GM23248 (cell line): ENCODE results near the gene FUNDC2. TPM values are rescaled to one million over a fixed set of nuclear protein-coding genes. Genes with fewer than 3 reads are reported as not detected.

Source experiments
- DNase-seq: peaks from one replicate; pipeline ENCODE4 v3.0.0-alpha.2; 2015
- H2AFZ ChIP-seq: fragments of 200-600 bp; sonication (generic); 2 replicates; pipeline ENCODE4 v1.6.1; 2016; ENCODE audit warnings: antibody characterized with exemption
- H3F3A ChIP-seq: fragments of 200-600 bp; sonication (generic); 2 replicates; pipeline ENCODE4 v1.6.1; 2016; ENCODE audit warnings: mild to moderate bottlenecking, antibody characterized with exemption, mixed run types; ENCODE audit not compliant: insufficient read depth
- H3K27ac ChIP-seq: fragments of 200-600 bp; sonication (generic); 2 replicates; pipeline ENCODE4 v1.5.1; 2016; ENCODE audit warnings: mild to moderate bottlenecking
- H3K27me3 ChIP-seq: fragments of 200-600 bp; sonication (generic); replicated peaks from 2 replicates; pipeline ENCODE4 v1.6.1; 2016; ENCODE audit warnings: mild to moderate bottlenecking; ENCODE audit not compliant: insufficient read depth
- H3K36me3 ChIP-seq: fragments of 200-600 bp; sonication (generic); 2 replicates; pipeline ENCODE4 v1.6.1; 2016; ENCODE audit warnings: low read depth, mild to moderate bottlenecking
- H3K4me1 ChIP-seq: fragments of 200-600 bp; sonication (generic); 2 replicates; pipeline ENCODE4 v1.6.1; 2016; ENCODE audit warnings: mild to moderate bottlenecking; ENCODE audit not compliant: insufficient read depth
- H3K4me2 ChIP-seq: fragments of 200-600 bp; sonication (generic); one replicate; pipeline ENCODE4 v1.6.1; 2016; ENCODE audit warnings: mild to moderate bottlenecking; ENCODE audit not compliant: unreplicated experiment
- H3K4me3 ChIP-seq: fragments of 200-600 bp; sonication (generic); 2 replicates; pipeline ENCODE4 v1.5.1; 2016; ENCODE audit warnings: mild to moderate bottlenecking
- H3K79me2 ChIP-seq: fragments of 200-600 bp; sonication (generic); 2 replicates; pipeline ENCODE4 v1.6.1; 2016; ENCODE audit warnings: mild to moderate bottlenecking; ENCODE audit not compliant: insufficient read depth
- H3K9ac ChIP-seq: fragments of 200-600 bp; sonication (generic); 2 replicates; pipeline ENCODE4 v1.6.1; 2016; ENCODE audit warnings: mild to moderate bottlenecking
- H3K9me2 ChIP-seq: fragments of 200-600 bp; sonication (generic); 2 replicates; pipeline ENCODE4 v1.6.1; 2016; ENCODE audit warnings: mixed run types, mild to moderate bottlenecking, moderate library complexity; ENCODE audit not compliant: insufficient read depth
- H3K9me3 ChIP-seq: fragments of 200-600 bp; sonication (generic); one replicate; pipeline ENCODE4 v1.6.1; 2017; ENCODE audit warnings: low read depth
- H4K20me1 ChIP-seq: fragments of 200-600 bp; sonication (generic); 2 replicates; pipeline ENCODE4 v1.6.0; 2016; ENCODE audit not compliant: insufficient read depth
- EZH2 ChIP-seq: fragments of 200-600 bp; sonication (generic); IDR thresholded peaks from 2 replicates; pipeline ENCODE4 v1.6.1; 2018; ENCODE audit warnings: antibody characterized with exemption, mild to moderate bottlenecking; ENCODE audit not compliant: insufficient read depth, poor library complexity, severe bottlenecking
- EZH2phosphoT487 ChIP-seq: fragments of 200-600 bp; sonication (generic); IDR thresholded peaks from 2 replicates; pipeline ENCODE4 v1.6.1; 2018; ENCODE audit warnings: antibody characterized with exemption, moderate library complexity, mild to moderate bottlenecking, low read depth; ENCODE audit not compliant: insufficient read depth
- WGBS, 2 experiments: methylation state at CpG; one replicate each; pipeline ENCODE4 v1.1.6; 2015 to 2017; ENCODE audit warnings: low lambda C conversion rate in 2 of 2, low coverage in 1 of 2; ENCODE audit errors: missing lambda C conversion rate in 2 of 2; 5-methylcytosine and 5-hydroxymethylcytosine counted together
- in situ Hi-C: fragments of 300-500 bp; cut with MboI; formaldehyde crosslinking; loops from 2 replicates; pipeline ENCODE4 v1.15.0; 2020
- polyA plus RNA-seq: library from polyadenylated mRNA; unstranded; fragments of >200 nt; fragmentation: Nextera tagmentation; extraction: Ambion mirVana; gene quantifications from 2 replicates; pipeline ENCODE4 v1.2.1, GENCODE V29; 2016
- total RNA-seq: library from RNA; depleted of rRNA; stranded (reverse); fragments of >200 nt; shearing (Covaris generic); gene quantifications from 2 replicates; pipeline ENCODE4 v1.2.3, GENCODE V29; 2014

The FUNDC2 gene
- total and polyA plus RNA-seq, 2 experiments from 2014 or later, result 35.2 to 86.9 TPM

GRCh38 chrX:154986826-154987575, 39.6 kb upstream of the FUNDC2 start:
- no peak overlapping the region for H3K27ac ChIP-seq
- WGBS, 2 experiments, result 40 to 54% methylated on average over 3 of the region's 3 CpGs
- no peaks in the 10 kb centered on the region for H3K4me1 ChIP-seq
- H3K4me2 ChIP-seq, result no peak overlapping the region
- no peaks in the 10 kb centered on the region for H3K79me2 ChIP-seq
- no peaks in the 10 kb centered on the region for H3F3A ChIP-seq
- H2AFZ ChIP-seq, result no peak overlapping the region
- no peaks in the 10 kb centered on the region for H3K36me3 ChIP-seq
- TF ChIP-seq EZH2 (no peak), EZH2phosphoT487 (no peak)
- H3K9ac ChIP-seq, result no peak overlapping the region
- peak; percentile 1 for DNase-seq
- H3K27me3 ChIP-seq, result no peaks in the 10 kb centered on the region
- H4K20me1 ChIP-seq, result no peaks in the 10 kb centered on the region
- H3K9me2 ChIP-seq, result no peaks in the 10 kb centered on the region
- H3K9me3 ChIP-seq, result no peaks in the 10 kb centered on the region
- in situ Hi-C loops, result loop anchor here (10.0 kb wide), 1 partner anchor 78 kb away; no protein-coding TSS in a partner anchor
- no peak overlapping the region for H3K4me3 ChIP-seq

GRCh38 chrX:154987940-154988339, 38.7 kb upstream of the FUNDC2 start:
- Histone ChIP-seq H3K27me3 (no peaks in the 10 kb centered on the region), H3K4me2 (no peak overlapping the region), H3K79me2 (no peaks in the 10 kb centered on the region), H2AFZ (no peak overlapping the region), H3K9ac (no peak overlapping the region), H3K4me3 (no peak overlapping the region), H3K9me3 (no peaks in the 10 kb centered on the region), H3K27ac (no peak overlapping the region), H3K9me2 (no peaks in the 10 kb centered on the region), H3K4me1 (no peaks in the 10 kb centered on the region), H3F3A (no peaks in the 10 kb centered on the region), H4K20me1 (no peaks in the 10 kb centered on the region), H3K36me3 (no peaks in the 10 kb centered on the region)
- DNase-seq, result no peak
- TF ChIP-seq EZH2 (no peak), EZH2phosphoT487 (no peak)
- in situ Hi-C loops, result loop anchor here (10.0 kb wide), 1 partner anchor 77 kb away; no protein-coding TSS in a partner anchor
- 61 to 71% methylated on average over 3 of the region's 3 CpGs for WGBS, 2 experiments

GRCh38 chrX:154988719-154989118, 37.9 kb upstream of the FUNDC2 start:
- Histone ChIP-seq H3K9ac (no peak overlapping the region), H2AFZ (no peak overlapping the region), H3K4me1 (no peaks in the 10 kb centered on the region), H3K9me2 (no peaks in the 10 kb centered on the region), H3K4me2 (no peak overlapping the region), H3F3A (no peaks in the 10 kb centered on the region), H3K27me3 (no peaks in the 10 kb centered on the region), H3K36me3 (no peaks in the 10 kb centered on the region), H3K9me3 (no peaks in the 10 kb centered on the region), H3K27ac (no peak overlapping the region), H3K79me2 (no peaks in the 10 kb centered on the region), H3K4me3 (no peak overlapping the region), H4K20me1 (no peaks in the 10 kb centered on the region)
- no peak for DNase-seq
- TF ChIP-seq EZH2phosphoT487, result no peak
- no peak for TF ChIP-seq EZH2
- WGBS, 2 experiments, result 46 to 65% methylated on average over 2 to 3 of the region's 3 CpGs
- in situ Hi-C loops, result loop anchor here (10.0 kb wide), 1 partner anchor 76 kb away; no protein-coding TSS in a partner anchor

- DNase-seq, result no peak
- H3K4me2 ChIP-seq, result no peak overlapping the region
- TF ChIP-seq EZH2 (no peak), EZH2phosphoT487 (no peak)
- no peak overlapping the region for H3K4me3 ChIP-seq
- H3K9ac ChIP-seq, result no peak overlapping the region
- H4K20me1 ChIP-seq, result no peaks in the 10 kb centered on the region
- H3K79me2 ChIP-seq, result no peaks in the 10 kb centered on the region
- no peaks in the 10 kb centered on the region for H3F3A ChIP-seq
- no peaks in the 10 kb centered on the region for H3K27me3 ChIP-seq
- H3K36me3 ChIP-seq, result no peaks in the 10 kb centered on the region
- H3K4me1 ChIP-seq, result no peaks in the 10 kb centered on the region
- no peaks in the 10 kb centered on the region for H3K9me2 ChIP-seq
- 27 to 60% methylated on average over 1 to 3 of the region's 3 CpGs for WGBS, 2 experiments
- in situ Hi-C loops, result no loop called here
- no peaks in the 10 kb centered on the region for H3K9me3 ChIP-seq
- H2AFZ ChIP-seq, result no peak overlapping the region
- no peak overlapping the region for H3K27ac ChIP-seq
Observed at GRCh38 chrX:154990496-154990895, 36.1 kb upstream of the FUNDC2 start.
